WERI-Rb-1 (cell line): Measurements from ENCODE around the gene B4GALT3.

Source experiments
- DNase-seq: peaks from one replicate; pipeline ENCODE4 v3.0.0-alpha.2; 2020
- H3K27ac ChIP-seq: fragments of 250-450 bp; sonication (Bioruptor Pico); 2 replicates; pipeline ENCODE4 v1.5.1; 2020; ENCODE audit warnings: mild to moderate bottlenecking, moderate library complexity
- H3K27me3 ChIP-seq: fragments of 250-450 bp; sonication (Bioruptor Pico); 2 replicates; pipeline ENCODE4 v1.5.1; 2021; ENCODE audit warnings: mild to moderate bottlenecking, low read depth, moderate library complexity; ENCODE audit not compliant: insufficient read depth, severe bottlenecking
- H3K36me3 ChIP-seq: fragments of 250-450 bp; sonication (Bioruptor Pico); 2 replicates; pipeline ENCODE4 v1.5.1; 2020; ENCODE audit warnings: mild to moderate bottlenecking, moderate library complexity
- H3K4me3 ChIP-seq: 2 replicates; pipeline ENCODE4 v1.5.1; 2011; ENCODE audit warnings: low read depth, mild to moderate bottlenecking, control low read depth, low read length
- H3K9me3 ChIP-seq: fragments of 250-450 bp; sonication (Bioruptor Pico); 2 replicates; pipeline ENCODE4 v1.5.1; 2021; ENCODE audit warnings: mild to moderate bottlenecking, moderate library complexity; ENCODE audit not compliant: severe bottlenecking
- TF ChIP-seq, protein P1 (sequence below): IDR thresholded peaks from 2 replicates; pipeline ENCODE4 v1.5.1; 2011; ENCODE audit warnings: low read depth, mild to moderate bottlenecking, control low read depth, inconsistent platforms, low read length

Gene B4GALT3

DNA sequence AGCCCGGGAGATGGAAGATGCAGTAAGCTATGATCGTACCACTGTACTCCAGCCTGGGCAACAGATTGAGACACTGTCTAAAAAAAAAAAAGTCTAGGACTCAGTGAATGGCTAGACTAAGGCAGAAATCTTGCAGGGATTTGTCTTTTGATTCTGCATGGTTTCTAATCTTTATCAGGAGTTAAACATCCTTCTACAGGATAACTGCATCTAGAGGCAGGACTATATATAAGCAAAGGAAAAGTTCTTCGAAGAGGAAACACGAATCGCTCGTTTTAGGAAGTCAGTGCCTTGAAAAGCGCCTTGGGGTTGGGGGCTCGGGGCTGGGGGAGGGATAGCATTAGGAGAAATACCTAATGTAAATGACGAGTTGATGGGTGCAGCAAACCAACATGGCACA lies 24.1 kb downstream of the B4GALT3 start:
- H3K9me3 ChIP-seq, result no peaks in the 10 kb centered on the region
- DNase-seq, result no peak
- H3K27ac ChIP-seq, result peak overlapping the region; percentile 99
- peak overlapping the region; percentile 85 for H3K4me3 ChIP-seq
- H3K27me3 ChIP-seq, result no peaks in the 10 kb centered on the region
- TF ChIP-seq, protein P1, sequence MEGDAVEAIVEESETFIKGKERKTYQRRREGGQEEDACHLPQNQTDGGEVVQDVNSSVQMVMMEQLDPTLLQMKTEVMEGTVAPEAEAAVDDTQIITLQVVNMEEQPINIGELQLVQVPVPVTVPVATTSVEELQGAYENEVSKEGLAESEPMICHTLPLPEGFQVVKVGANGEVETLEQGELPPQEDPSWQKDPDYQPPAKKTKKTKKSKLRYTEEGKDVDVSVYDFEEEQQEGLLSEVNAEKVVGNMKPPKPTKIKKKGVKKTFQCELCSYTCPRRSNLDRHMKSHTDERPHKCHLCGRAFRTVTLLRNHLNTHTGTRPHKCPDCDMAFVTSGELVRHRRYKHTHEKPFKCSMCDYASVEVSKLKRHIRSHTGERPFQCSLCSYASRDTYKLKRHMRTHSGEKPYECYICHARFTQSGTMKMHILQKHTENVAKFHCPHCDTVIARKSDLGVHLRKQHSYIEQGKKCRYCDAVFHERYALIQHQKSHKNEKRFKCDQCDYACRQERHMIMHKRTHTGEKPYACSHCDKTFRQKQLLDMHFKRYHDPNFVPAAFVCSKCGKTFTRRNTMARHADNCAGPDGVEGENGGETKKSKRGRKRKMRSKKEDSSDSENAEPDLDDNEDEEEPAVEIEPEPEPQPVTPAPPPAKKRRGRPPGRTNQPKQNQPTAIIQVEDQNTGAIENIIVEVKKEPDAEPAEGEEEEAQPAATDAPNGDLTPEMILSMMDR, result no peak
- H3K36me3 ChIP-seq, result peaks cover 18% of the 10 kb centered on the region

DNA sequence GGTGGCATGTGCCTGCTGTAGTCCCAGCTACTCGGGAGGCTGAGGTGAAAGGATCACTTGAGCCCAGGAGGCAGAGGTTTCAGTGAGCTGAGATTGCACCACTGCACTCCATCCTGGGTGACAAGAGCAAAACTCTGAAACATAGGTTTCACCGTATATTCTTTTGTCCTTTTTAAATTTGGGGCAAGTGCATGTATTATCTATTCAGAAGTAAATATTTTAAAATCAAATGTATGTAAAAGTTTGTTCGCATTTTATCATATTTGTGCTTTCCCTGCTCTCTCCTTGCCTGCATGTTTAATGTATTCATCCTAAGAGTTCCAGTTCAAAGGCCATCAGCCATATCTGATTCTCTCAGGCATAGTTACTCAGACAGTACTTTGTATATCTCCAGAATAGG lies 31.5 kb downstream of the B4GALT3 start:
- Histone ChIP-seq H3K9me3 (no peaks in the 10 kb centered on the region), H3K27ac (no peak overlapping the region), H3K36me3 (no peaks in the 10 kb centered on the region), H3K27me3 (no peaks in the 10 kb centered on the region), H3K4me3 (no peak overlapping the region)
- TF ChIP-seq, protein P1, result no peak
- no peak for DNase-seq

DNA sequence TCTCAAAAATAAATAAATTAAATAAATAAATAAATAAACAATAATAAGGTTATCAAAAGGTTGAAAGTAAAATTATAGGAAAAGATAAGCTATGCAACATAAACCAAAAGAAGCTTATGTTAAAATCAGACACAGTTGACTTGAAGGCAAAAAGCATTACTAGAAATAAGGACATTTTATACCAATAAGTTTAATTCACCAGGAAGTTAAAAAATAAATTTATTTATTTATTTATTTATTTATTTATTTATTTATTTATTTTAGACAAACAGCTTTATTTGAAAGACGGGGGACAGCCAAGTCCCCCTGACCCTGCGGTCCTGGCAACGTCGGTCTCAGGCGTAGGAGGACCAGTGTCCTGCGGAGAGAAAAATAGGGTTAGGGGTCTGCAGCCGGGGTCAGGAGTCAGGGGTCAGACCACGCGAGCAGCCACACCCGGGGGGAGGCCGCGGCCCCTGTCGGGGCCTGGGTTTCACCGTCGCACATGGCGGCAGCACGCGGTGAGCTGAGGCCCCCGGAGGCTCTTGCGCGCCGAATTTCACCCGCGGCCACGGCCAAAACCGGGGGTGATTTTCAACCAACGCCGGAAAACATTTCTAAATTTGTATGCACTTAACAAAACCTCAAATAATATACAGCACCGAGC lies 36.4 kb downstream of the B4GALT3 start:
- no peaks in the 10 kb centered on the region for H3K27me3 ChIP-seq
- TF ChIP-seq, protein P1, result no peak
- H3K27ac ChIP-seq, result no peak overlapping the region
- no peaks in the 10 kb centered on the region for H3K9me3 ChIP-seq
- no peak for DNase-seq
- no peak overlapping the region for H3K4me3 ChIP-seq
- no peaks in the 10 kb centered on the region for H3K36me3 ChIP-seq

DNA sequence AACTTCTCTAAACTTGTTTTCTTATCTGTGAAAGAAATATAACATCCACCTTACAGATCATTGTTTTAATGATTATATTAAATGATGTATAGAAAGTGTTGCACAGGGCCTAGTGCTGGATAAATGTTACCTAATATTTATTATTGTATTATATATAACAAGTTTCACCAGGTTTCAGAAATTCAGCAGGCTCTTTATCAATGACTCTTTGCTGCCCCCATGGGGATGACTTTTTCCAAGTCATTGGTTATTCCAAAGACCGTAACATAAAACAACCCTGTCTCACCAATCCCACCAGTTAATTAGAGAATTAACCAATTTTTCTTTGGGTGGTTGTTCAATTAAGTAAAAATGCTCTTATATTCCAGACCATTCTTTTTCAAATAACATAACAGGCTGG lies 37.5 kb downstream of the B4GALT3 start:
- peak; percentile 51 for DNase-seq
- Histone ChIP-seq H3K4me3 (no peak overlapping the region), H3K36me3 (peaks cover 4% of the 10 kb centered on the region), H3K9me3 (no peaks in the 10 kb centered on the region), H3K27me3 (no peaks in the 10 kb centered on the region), H3K27ac (no peak overlapping the region)
- TF ChIP-seq, protein P1, result peak; percentile 51

- DNase-seq, result no peak
Measured at GRCh38 chr1:161138431-161138830, 38.9 kb downstream of the B4GALT3 start.

More at GRCh38 chr1:161138431-161138830, 38.9 kb downstream of the B4GALT3 start:
- Histone ChIP-seq H3K4me3 (no peak overlapping the region), H3K27ac (no peak overlapping the region), H3K9me3 (no peaks in the 10 kb centered on the region), H3K36me3 (peaks cover 11% of the 10 kb centered on the region), H3K27me3 (no peaks in the 10 kb centered on the region)
- TF ChIP-seq, protein P1, result no peak
